WTC11 (cell line): ENCODE data around the gene MOB3A. TPM values are rescaled to one million over a fixed set of nuclear protein-coding genes. Genes with fewer than 3 reads are reported as not detected.

ENCODE experiments used
- ATAC-seq: fragments of 200-7000 bp; cut with Tn5 transposase; 2 replicates; pipeline ENCODE4 v1.10.0; 2021; ENCODE audit warnings: mild to moderate bottlenecking, moderate library complexity
- CTCF ChIA-PET: fragments of 300-600 bp; sonication (Branson Sonifier 250); formaldehyde crosslinking; loops from one replicate; lab custom pipeline; 2021; ENCODE audit warnings: antibody characterized with exemption; lab: Charles Lee
- POLR2A ChIA-PET: fragments of 350-600 bp; sonication (Branson Sonifier 250); formaldehyde crosslinking; loops from one replicate; lab custom pipeline; 2021; ENCODE audit warnings: antibody characterized with exemption; lab: Charles Lee
- DNase-seq: peaks from one replicate; pipeline ENCODE4 v3.0.0; 2021; ENCODE audit warnings: low spot score
- H3K27ac Mint-ChIP-seq: 2 replicates; pipeline ENCODE4 v1.8.0; 2021; ENCODE audit warnings: mixed read lengths
- H3K27me3 Mint-ChIP-seq: 2 replicates; pipeline ENCODE4 v1.8.0; 2021; ENCODE audit warnings: low read depth, mild to moderate bottlenecking, moderate library complexity, mixed read lengths
- H3K36me3 Mint-ChIP-seq: 2 replicates; pipeline ENCODE4 v1.8.0; 2021; ENCODE audit warnings: mixed read lengths
- H3K4me1 Mint-ChIP-seq: 2 replicates; pipeline ENCODE4 v1.8.0; 2022; ENCODE audit warnings: mixed read lengths
- H3K4me3 Mint-ChIP-seq: 2 replicates; pipeline ENCODE4 v1.8.0; 2021; ENCODE audit warnings: mild to moderate bottlenecking, moderate library complexity, mixed read lengths
- H3K9me3 Mint-ChIP-seq: 2 replicates; pipeline ENCODE4 v1.8.0; 2021; ENCODE audit warnings: mixed read lengths
- E2F5 ChIP-seq: sonication (generic); formaldehyde crosslinking; IDR thresholded peaks from 2 replicates; pipeline ENCODE4 v1.8.1; 2022; ENCODE audit warnings: mild to moderate bottlenecking, moderate library complexity, missing genetic modification reagents
- GTF2I ChIP-seq: fragments of 250-450 bp; sonication (Bioruptor Pico); conservative IDR thresholded peaks from 2 replicates; pipeline ENCODE4 v1.4.0; 2021; ENCODE audit warnings: mild to moderate bottlenecking
- KAT7 ChIP-seq: sonication (generic); formaldehyde crosslinking; IDR thresholded peaks from 2 replicates; pipeline ENCODE4 v1.8.1; 2023; ENCODE audit warnings: missing genetic modification reagents, mild to moderate bottlenecking, borderline replicate concordance
- MAX ChIP-seq: sonication (generic); formaldehyde crosslinking; IDR thresholded peaks from 2 replicates; pipeline ENCODE4 v1.8.0; 2022; ENCODE audit warnings: mild to moderate bottlenecking, missing genetic modification reagents
- PRRX2 ChIP-seq: fragments of 250-450 bp; sonication (Bioruptor Pico); IDR thresholded peaks from 2 replicates; pipeline ENCODE4 v1.8.0; 2021; ENCODE audit warnings: mild to moderate bottlenecking
- RORB ChIP-seq: fragments of 250-450 bp; sonication (Bioruptor Pico); IDR thresholded peaks from 2 replicates; pipeline ENCODE4 v1.9.0; 2021; ENCODE audit warnings: mild to moderate bottlenecking
- TEAD1 ChIP-seq: sonication (generic); formaldehyde crosslinking; IDR thresholded peaks from 2 replicates; pipeline ENCODE4 v1.8.0; 2022; ENCODE audit warnings: mild to moderate bottlenecking, missing genetic modification reagents
- ZNF263 ChIP-seq: sonication (generic); formaldehyde crosslinking; IDR thresholded peaks from 2 replicates; pipeline ENCODE4 v1.8.1; 2022; ENCODE audit warnings: low read depth, mild to moderate bottlenecking, moderate library complexity, missing genetic modification reagents
- ZSCAN18 ChIP-seq: fragments of 250-450 bp; sonication (Bioruptor Pico); IDR thresholded peaks from 2 replicates; pipeline ENCODE4 v2.1.2; 2022; ENCODE audit warnings: mild to moderate bottlenecking, moderate library complexity
- total RNA-seq: library from RNA; stranded (reverse); gene quantifications from 3 replicates; pipeline ENCODE4 v1.2.3, GENCODE V29; 2021
- TF ChIP-seq, protein P1 (sequence below): sonication (generic); formaldehyde crosslinking; IDR thresholded peaks from 2 replicates; pipeline ENCODE4 v1.8.1; 2023; ENCODE audit warnings: mild to moderate bottlenecking, moderate library complexity, missing genetic modification reagents
- TF ChIP-seq, protein P2 (sequence below): sonication (generic); formaldehyde crosslinking; IDR thresholded peaks from 2 replicates; pipeline ENCODE4 v1.8.0; 2023; ENCODE audit warnings: mild to moderate bottlenecking, missing genetic modification reagents
- TF ChIP-seq, protein P3 (sequence below): fragments of 250-450 bp; sonication (Bioruptor Pico); conservative IDR thresholded peaks from 2 replicates; pipeline ENCODE4 v1.9.0; 2021; ENCODE audit warnings: mild to moderate bottlenecking

The MOB3A gene
- total RNA-seq, 1 experiment from 2014 or later, result 8.1 TPM

DNA sequence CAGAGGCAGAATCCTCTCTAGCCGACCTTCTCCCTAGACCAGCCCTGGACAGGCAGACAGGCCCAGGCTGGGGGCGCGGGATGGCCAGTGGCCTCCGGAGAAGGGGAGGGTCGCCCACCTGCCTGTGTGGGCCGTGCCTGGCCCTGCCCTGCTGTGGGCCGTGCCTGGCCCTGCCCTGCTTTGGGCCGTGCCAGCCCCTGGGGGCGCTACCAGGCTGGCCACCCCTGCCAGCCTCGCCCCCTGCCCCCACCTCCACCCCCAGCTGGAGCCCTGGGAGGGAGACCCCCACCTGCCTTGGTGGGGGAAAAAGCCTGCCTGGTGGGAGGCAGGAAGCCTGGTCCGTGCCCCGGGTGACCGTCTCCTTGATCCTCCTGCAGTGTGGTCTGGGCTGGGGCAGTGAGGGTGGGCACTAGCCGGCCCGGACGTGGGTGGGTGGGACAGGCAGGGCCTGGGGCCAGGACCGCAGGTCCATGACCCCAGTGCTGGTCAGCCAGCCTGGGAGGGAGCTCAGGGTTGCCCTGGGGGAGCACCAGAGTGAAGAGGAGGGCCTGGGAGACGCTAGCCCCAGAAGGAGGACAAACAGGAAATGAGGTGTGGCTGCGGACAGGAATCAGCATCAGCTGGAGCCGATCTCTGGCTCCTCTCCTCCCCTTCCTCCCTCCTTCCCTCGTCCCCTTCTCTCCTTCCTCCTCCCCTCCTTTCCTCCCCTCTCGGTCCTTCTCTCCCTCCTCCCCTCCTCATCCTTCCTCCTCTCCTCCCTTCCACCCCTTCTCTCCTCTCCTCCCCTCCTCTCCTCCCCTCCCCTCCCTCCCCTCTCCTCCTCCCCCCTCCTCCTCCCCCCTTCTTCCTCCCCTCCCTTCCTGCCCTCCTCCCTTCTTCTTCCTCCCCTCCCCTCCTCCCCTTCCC is 39.9 kb downstream of the MOB3A start:
- no peaks in the 10 kb centered on the region for H3K36me3 Mint-ChIP-seq
- H3K27ac Mint-ChIP-seq, result peak overlapping the region; percentile 76; the same call in 1 of the 2 replicates
- CTCF ChIA-PET, result interaction anchor here (1.0 to 1.4 kb wide), 2 partner anchors 14 kb away, joined by 4 read pairs; no protein-coding TSS in a partner anchor
- POLR2A ChIA-PET, result no interaction called here
- H3K9me3 Mint-ChIP-seq, result no peaks in the 10 kb centered on the region
- ATAC-seq (no peak; the same call in 1 of the 2 replicates), DNase-seq (no peak)
- no peak overlapping the region for H3K4me3 Mint-ChIP-seq
- no peaks in the 10 kb centered on the region for H3K27me3 Mint-ChIP-seq
- H3K4me1 Mint-ChIP-seq, result peaks cover 25% of the 10 kb centered on the region
- TF ChIP-seq GTF2I (CRISPR knock-in tag) (no peak), ZNF263 (CRISPR knock-in tag) (peak; percentile 96)

DNA sequence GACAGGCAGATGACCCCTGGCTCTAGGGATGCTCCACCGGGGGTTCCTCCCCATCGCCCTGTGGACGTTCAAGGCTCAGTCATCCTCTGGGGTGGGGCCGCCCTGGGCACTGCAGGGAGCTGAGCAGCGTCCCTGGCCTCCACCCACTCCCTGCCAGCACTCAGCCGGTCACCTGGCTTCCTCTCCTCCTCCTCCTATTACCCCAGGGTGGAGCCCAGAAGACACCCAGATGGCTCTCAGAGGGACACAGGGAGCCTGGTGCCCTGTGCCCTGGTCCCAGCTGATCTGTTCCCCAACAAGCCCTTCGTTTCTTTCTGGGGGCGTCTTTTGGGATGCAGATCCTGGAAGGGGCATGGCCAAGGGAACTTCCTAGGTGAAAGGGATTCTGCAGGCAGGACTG is 41.4 kb downstream of the MOB3A start:
- ChIA-PET POLR2A (no interaction called here), CTCF (interaction anchor here (1.3 to 1.5 kb wide), 2 partner anchors 13 to 22 kb away, joined by 3 to 4 read pairs; no protein-coding TSS in a partner anchor)
- DNase-seq, result no peak
- Mint-ChIP-seq H3K36me3 (no peaks in the 10 kb centered on the region), H3K4me1 (peaks cover 17% of the 10 kb centered on the region), H3K9me3 (no peaks in the 10 kb centered on the region), H3K4me3 (no peak overlapping the region), H3K27me3 (no peaks in the 10 kb centered on the region), H3K27ac (no peak overlapping the region)
- ATAC-seq, result no peak
- TF ChIP-seq, protein P1, sequence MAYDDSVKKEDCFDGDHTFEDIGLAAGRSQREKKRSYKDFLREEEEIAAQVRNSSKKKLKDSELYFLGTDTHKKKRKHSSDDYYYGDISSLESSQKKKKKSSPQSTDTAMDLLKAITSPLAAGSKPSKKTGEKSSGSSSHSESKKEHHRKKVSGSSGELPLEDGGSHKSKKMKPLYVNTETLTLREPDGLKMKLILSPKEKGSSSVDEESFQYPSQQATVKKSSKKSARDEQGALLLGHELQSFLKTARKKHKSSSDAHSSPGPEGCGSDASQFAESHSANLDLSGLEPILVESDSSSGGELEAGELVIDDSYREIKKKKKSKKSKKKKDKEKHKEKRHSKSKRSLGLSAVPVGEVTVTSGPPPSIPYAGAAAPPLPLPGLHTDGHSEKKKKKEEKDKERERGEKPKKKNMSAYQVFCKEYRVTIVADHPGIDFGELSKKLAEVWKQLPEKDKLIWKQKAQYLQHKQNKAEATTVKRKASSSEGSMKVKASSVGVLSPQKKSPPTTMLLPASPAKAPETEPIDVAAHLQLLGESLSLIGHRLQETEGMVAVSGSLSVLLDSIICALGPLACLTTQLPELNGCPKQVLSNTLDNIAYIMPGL, result no peak
- TF ChIP-seq MAX (no peak), E2F5 (CRISPR knock-in tag) (no peak), KAT7 (no peak), TEAD1 (CRISPR knock-in tag) (no peak), PRRX2 (no peak), ZSCAN18 (no peak), RORB (CRISPR knock-in tag) (no peak)
- TF ChIP-seq, protein P2, sequence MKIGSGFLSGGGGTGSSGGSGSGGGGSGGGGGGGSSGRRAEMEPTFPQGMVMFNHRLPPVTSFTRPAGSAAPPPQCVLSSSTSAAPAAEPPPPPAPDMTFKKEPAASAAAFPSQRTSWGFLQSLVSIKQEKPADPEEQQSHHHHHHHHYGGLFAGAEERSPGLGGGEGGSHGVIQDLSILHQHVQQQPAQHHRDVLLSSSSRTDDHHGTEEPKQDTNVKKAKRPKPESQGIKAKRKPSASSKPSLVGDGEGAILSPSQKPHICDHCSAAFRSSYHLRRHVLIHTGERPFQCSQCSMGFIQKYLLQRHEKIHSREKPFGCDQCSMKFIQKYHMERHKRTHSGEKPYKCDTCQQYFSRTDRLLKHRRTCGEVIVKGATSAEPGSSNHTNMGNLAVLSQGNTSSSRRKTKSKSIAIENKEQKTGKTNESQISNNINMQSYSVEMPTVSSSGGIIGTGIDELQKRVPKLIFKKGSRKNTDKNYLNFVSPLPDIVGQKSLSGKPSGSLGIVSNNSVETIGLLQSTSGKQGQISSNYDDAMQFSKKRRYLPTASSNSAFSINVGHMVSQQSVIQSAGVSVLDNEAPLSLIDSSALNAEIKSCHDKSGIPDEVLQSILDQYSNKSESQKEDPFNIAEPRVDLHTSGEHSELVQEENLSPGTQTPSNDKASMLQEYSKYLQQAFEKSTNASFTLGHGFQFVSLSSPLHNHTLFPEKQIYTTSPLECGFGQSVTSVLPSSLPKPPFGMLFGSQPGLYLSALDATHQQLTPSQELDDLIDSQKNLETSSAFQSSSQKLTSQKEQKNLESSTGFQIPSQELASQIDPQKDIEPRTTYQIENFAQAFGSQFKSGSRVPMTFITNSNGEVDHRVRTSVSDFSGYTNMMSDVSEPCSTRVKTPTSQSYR (CRISPR knock-in tag), result no peak
- TF ChIP-seq, protein P3, sequence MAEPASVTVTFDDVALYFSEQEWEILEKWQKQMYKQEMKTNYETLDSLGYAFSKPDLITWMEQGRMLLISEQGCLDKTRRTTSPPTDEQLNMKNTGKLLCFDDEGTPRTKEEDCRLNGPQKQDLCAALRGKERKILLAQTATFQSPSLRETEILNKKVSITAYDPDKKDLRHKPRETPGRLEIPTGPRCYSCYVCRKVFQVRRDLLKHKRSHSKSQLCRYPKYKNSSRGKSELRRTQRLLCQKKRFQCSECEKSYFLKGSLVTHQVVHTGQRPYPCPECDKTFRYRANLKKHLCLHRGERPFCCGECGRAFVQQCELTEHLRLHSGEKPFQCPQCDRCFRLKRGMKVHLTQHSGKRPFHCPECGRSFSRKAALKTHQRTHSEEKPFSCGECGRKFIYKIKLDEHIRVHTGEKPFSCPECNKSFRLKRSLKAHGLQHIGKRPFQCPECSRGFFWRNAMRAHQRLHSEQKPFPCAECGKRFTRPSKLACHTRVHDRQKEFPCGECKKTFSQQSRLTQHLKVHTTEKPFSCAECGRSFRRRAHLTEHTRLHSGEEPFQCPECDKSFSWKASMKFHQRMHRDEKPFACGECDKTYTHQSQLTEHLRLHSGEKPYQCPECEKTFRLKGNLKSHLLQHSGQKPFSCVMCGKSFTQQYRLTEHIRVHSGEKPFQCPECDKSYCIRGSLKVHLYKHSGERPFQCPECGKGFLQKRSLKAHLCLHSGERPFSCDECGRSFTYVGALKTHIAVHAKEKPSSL (CRISPR knock-in tag), result no peak
